SU-DHL-6 (cell line): ENCODE data around the gene IFI6.

Source experiments
- H2AFZ ChIP-seq: fragments of 200-600 bp; sonication (generic); 2 replicates; pipeline ENCODE4 v1.6.1; 2014; ENCODE audit warnings: low read depth, mild to moderate bottlenecking, moderate library complexity, mixed read lengths, antibody characterized with exemption, low read length; ENCODE audit not compliant: severe bottlenecking
- H3F3A ChIP-seq: fragments of 200-600 bp; shearing (Covaris generic); 2 replicates; pipeline ENCODE4 v1.6.0; 2016; ENCODE audit warnings: antibody characterized with exemption, mild to moderate bottlenecking; ENCODE audit not compliant: insufficient read depth
- H3K27ac ChIP-seq: fragments of 200-600 bp; sonication (generic); 2 replicates; pipeline ENCODE4 v1.5.1; 2016; ENCODE audit warnings: low read depth, mild to moderate bottlenecking, low read length, moderate library complexity, mixed read lengths
- H3K27me3 ChIP-seq: fragments of 200-600 bp; sonication (generic), shearing (Covaris generic); 2 replicates; pipeline ENCODE4 v1.6.0; 2014; ENCODE audit warnings: mild to moderate bottlenecking, low read length
- H3K36me3 ChIP-seq: fragments of 200-600 bp; sonication (generic); 2 replicates; pipeline ENCODE4 v1.6.1; 2014; ENCODE audit warnings: mild to moderate bottlenecking, low read length, mixed read lengths
- H3K4me2 ChIP-seq: fragments of 300-600, 200-600 bp; shearing (Covaris generic), sonication (generic); 2 replicates; pipeline ENCODE4 v1.6.0; 2014; ENCODE audit warnings: low read length, low read depth, mild to moderate bottlenecking; ENCODE audit not compliant: poor library complexity, severe bottlenecking
- H3K4me3 ChIP-seq: fragments of 200-600 bp; sonication (generic); 2 replicates; pipeline ENCODE4 v1.5.1; 2014; ENCODE audit warnings: antibody characterized with exemption, low read length, mild to moderate bottlenecking, mixed read lengths; ENCODE audit not compliant: insufficient read depth, poor library complexity, severe bottlenecking
- H3K79me2 ChIP-seq: fragments of 200-600 bp; sonication (generic); 2 replicates; pipeline ENCODE4 v1.6.1; 2014; ENCODE audit warnings: mild to moderate bottlenecking, low read length, moderate library complexity; ENCODE audit not compliant: insufficient read depth
- H3K9ac ChIP-seq: fragments of 200-600 bp; sonication (generic); 2 replicates; pipeline ENCODE4 v1.7.0; 2014; ENCODE audit warnings: mild to moderate bottlenecking, low read length
- H3K9me2 ChIP-seq: fragments of 200-600 bp; sonication (generic); replicated peaks from 2 replicates; pipeline ENCODE4 v1.6.1; 2014; ENCODE audit warnings: low read length; ENCODE audit not compliant: insufficient read depth
- H3K9me3 ChIP-seq: fragments of 200-600 bp; sonication (generic); 2 replicates; pipeline ENCODE4 v1.6.1; 2014; ENCODE audit warnings: low read length, mixed read lengths; ENCODE audit not compliant: insufficient read depth
- H4K20me1 ChIP-seq: fragments of 200-600 bp; sonication (generic); 2 replicates; pipeline ENCODE4 v1.6.1; 2014; ENCODE audit warnings: low read depth, mild to moderate bottlenecking, antibody characterized with exemption, low read length, moderate library complexity, mixed read lengths
- EZH2phosphoT487 ChIP-seq: fragments of 200-600 bp; sonication (generic), shearing (Covaris generic); conservative IDR thresholded peaks from 2 replicates; pipeline ENCODE4 v1.6.1; 2018; ENCODE audit warnings: mild to moderate bottlenecking, antibody characterized with exemption, low read length, moderate library complexity, mixed read lengths
- TF ChIP-seq, protein P1 (sequence below): fragments of 200-600 bp; sonication (generic); IDR thresholded peaks from one replicate; pipeline ENCODE4 v1.5.1; 2017; ENCODE audit warnings: antibody characterized with exemption, mild to moderate bottlenecking, low read length, moderate library complexity; ENCODE audit not compliant: insufficient read depth, poor library complexity, severe bottlenecking

IFI6 gene

DNA sequence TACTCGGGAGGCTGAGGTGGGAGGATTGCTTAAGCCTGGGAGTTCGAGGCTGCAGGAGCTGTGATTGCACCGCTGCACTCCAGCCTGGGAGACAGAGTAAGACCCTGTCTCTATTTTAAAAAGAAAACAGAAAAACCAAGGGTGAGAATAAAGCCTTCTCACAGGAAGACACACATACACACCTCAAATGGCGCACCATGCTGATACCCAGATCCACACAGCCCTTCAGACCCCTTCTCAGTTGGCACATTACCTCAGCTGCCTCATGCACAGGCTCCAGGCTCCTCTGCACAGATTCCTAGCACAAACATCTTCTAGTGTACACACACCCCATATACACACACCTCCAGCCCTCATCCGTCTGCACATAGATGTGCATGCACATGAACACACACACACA lies 44.9 kb downstream of the IFI6 start:
- H3K9ac ChIP-seq, result no peak overlapping the region

DNA sequence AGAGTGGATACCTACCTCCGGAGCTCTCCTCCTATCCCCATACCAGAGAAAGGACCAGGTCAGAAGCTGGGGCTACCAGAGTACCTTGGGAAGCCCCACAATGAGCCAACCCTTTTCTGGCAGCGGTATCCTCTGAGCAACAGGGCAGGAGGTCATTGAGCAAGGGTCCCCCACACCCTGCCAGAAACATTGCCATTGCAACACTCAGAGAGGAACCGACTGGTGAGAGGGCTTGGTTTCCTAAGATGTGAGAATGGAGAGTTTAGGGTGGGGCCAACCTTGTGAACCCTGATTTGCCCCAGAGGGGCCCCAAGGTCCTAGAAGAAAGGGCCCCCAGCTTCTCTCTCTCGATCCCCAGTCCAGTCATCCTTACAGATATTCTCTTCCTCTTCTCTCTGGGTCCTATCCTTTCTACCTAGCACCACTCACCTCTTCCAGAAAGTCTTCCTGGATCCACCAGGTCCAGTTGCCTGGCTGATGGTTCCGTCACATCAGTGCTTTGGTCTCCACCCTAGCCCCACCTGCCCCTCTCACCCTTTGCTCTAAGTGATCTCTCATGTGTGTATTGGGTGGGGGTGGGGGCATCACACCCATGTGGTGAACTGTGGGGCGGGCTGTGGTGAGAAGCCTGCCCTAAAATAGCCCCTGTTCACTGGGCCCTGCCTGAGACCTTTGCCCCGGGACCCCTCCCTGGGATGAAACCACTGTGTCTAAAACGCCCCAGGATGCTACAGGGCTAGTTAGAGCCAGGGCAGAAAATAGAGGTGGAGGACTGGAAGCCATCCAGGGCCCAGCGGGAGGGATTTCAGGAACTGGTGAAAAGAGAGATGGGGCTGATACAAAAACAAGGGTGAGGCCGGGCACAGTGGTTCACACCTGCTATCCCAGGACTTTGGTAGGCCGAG lies 45.7 kb downstream of the IFI6 start:
- no peak overlapping the region for H3K4me2 ChIP-seq
- no peaks in the 10 kb centered on the region for H3K9me3 ChIP-seq
- H3F3A ChIP-seq, result no peaks in the 10 kb centered on the region
- no peaks in the 10 kb centered on the region for H3K36me3 ChIP-seq
- H3K79me2 ChIP-seq, result no peaks in the 10 kb centered on the region
- no peak overlapping the region for H3K4me3 ChIP-seq
- no peak for TF ChIP-seq EZH2phosphoT487
- TF ChIP-seq, protein P1, sequence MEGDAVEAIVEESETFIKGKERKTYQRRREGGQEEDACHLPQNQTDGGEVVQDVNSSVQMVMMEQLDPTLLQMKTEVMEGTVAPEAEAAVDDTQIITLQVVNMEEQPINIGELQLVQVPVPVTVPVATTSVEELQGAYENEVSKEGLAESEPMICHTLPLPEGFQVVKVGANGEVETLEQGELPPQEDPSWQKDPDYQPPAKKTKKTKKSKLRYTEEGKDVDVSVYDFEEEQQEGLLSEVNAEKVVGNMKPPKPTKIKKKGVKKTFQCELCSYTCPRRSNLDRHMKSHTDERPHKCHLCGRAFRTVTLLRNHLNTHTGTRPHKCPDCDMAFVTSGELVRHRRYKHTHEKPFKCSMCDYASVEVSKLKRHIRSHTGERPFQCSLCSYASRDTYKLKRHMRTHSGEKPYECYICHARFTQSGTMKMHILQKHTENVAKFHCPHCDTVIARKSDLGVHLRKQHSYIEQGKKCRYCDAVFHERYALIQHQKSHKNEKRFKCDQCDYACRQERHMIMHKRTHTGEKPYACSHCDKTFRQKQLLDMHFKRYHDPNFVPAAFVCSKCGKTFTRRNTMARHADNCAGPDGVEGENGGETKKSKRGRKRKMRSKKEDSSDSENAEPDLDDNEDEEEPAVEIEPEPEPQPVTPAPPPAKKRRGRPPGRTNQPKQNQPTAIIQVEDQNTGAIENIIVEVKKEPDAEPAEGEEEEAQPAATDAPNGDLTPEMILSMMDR, result no peak
- H4K20me1 ChIP-seq, result no peaks in the 10 kb centered on the region
- H3K9ac ChIP-seq, result no peak overlapping the region
- H3K9me2 ChIP-seq, result no peaks in the 10 kb centered on the region
- no peak overlapping the region for H3K27ac ChIP-seq
- no peaks in the 10 kb centered on the region for H3K27me3 ChIP-seq
- H2AFZ ChIP-seq, result no peak overlapping the region

More for the DNA sequence above, 44.9 kb downstream of the IFI6 start:
- H3K9me3 ChIP-seq, result no peaks in the 10 kb centered on the region
- no peaks in the 10 kb centered on the region for H3K27me3 ChIP-seq
- H4K20me1 ChIP-seq, result no peaks in the 10 kb centered on the region
- H3K27ac ChIP-seq, result no peak overlapping the region
- no peak overlapping the region for H2AFZ ChIP-seq
- no peaks in the 10 kb centered on the region for H3K79me2 ChIP-seq
- H3K4me3 ChIP-seq, result no peak overlapping the region
- no peaks in the 10 kb centered on the region for H3F3A ChIP-seq
- no peak overlapping the region for H3K4me2 ChIP-seq
- H3K9me2 ChIP-seq, result no peaks in the 10 kb centered on the region
- no peaks in the 10 kb centered on the region for H3K36me3 ChIP-seq
- TF ChIP-seq EZH2phosphoT487, result no peak
- TF ChIP-seq, protein P1, result no peak

DNA sequence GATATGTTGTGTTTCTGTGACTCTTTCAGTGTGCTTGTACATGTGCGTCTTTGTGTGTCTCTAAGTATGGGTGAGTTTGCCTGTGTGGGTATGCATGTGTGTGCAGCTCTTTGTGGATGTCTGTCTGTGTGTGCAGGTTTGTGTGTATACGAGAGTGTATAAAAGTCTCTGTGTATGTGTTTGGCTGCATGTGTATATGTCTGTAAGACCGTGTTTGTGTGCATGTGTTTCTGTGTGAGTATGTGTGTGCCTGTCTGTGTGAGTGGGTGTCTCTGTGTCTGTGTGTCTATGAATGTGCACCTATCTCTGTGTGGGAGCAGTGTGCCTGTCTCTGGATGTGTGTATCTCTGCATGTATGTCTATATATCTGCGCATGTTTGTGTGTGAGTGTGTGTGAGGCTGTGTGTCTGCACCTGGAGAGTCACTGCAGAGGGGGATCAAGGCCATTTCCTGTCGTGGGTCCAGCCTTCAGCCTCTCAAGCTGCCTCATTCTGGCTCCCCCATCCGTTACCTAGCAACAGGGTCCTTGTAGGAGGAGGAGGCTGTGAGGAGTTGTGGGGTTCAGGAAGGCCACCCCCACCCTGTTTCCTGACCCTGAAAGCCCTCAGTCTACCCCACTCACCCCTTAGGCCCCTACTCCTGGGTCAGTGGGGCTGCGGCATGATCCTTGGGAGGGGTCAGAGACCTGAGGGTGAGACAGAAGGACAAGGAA lies 47.4 kb downstream of the IFI6 start:
- H3K4me3 ChIP-seq, result no peak overlapping the region
- no peak overlapping the region for H2AFZ ChIP-seq
- no peak for TF ChIP-seq EZH2phosphoT487
- TF ChIP-seq, protein P1, result no peak
- H3K9ac ChIP-seq, result no peak overlapping the region
- H3K36me3 ChIP-seq, result no peaks in the 10 kb centered on the region
- H3K79me2 ChIP-seq, result no peaks in the 10 kb centered on the region
- no peaks in the 10 kb centered on the region for H3K9me3 ChIP-seq
- no peak overlapping the region for H3K4me2 ChIP-seq
- no peaks in the 10 kb centered on the region for H3K9me2 ChIP-seq
- H3F3A ChIP-seq, result no peaks in the 10 kb centered on the region
- no peaks in the 10 kb centered on the region for H4K20me1 ChIP-seq
- H3K27ac ChIP-seq, result no peak overlapping the region
- H3K27me3 ChIP-seq, result no peaks in the 10 kb centered on the region
